DOHH2 (cell line): Measurements from ENCODE around the gene KIAA1549.

Experiments
- H3F3A ChIP-seq: fragments of 200-600 bp; sonication (generic), shearing (Covaris generic); 2 replicates; pipeline ENCODE4 v1.6.0; 2016; ENCODE audit warnings: antibody characterized with exemption, mild to moderate bottlenecking; ENCODE audit not compliant: control insufficient read depth, insufficient read depth
- H3K27ac ChIP-seq: fragments of 200-600 bp; sonication (generic); 2 replicates; pipeline ENCODE4 v1.5.1; 2014; ENCODE audit warnings: low read depth, mild to moderate bottlenecking, low read length, moderate library complexity
- H3K27me3 ChIP-seq: fragments of 200-600 bp; sonication (generic); 2 replicates; pipeline ENCODE4 v1.6.1; 2014; ENCODE audit warnings: mild to moderate bottlenecking, low read length, mixed read lengths; ENCODE audit not compliant: control insufficient read depth
- H3K36me3 ChIP-seq: fragments of 200-600 bp; sonication (generic); 2 replicates; pipeline ENCODE4 v1.6.1; 2014; ENCODE audit warnings: mild to moderate bottlenecking, low read length, moderate library complexity, mixed read lengths; ENCODE audit not compliant: control insufficient read depth
- H3K4me1 ChIP-seq: fragments of 200-600 bp; sonication (generic); 2 replicates; pipeline ENCODE4 v1.6.1; 2014; ENCODE audit warnings: mild to moderate bottlenecking, low read length, mixed read lengths; ENCODE audit not compliant: control insufficient read depth
- H3K4me2 ChIP-seq: fragments of 200-600 bp; sonication (generic); 2 replicates; pipeline ENCODE4 v1.6.0; 2014; ENCODE audit warnings: mild to moderate bottlenecking, low read length, moderate library complexity
- H3K4me3 ChIP-seq: fragments of 200-600 bp; sonication (generic); 2 replicates; pipeline ENCODE4 v1.5.1; 2014; ENCODE audit warnings: mild to moderate bottlenecking, low read length, mixed read lengths
- H3K79me2 ChIP-seq: fragments of 200-600 bp; sonication (generic); 2 replicates; pipeline ENCODE4 v1.6.1; 2014; ENCODE audit warnings: mild to moderate bottlenecking, low read length, mixed read lengths; ENCODE audit not compliant: control insufficient read depth
- H3K9me2 ChIP-seq: fragments of 200-600 bp; sonication (generic); replicated peaks from 2 replicates; pipeline ENCODE4 v1.6.1; 2014; ENCODE audit warnings: mild to moderate bottlenecking, low read length, mixed read lengths; ENCODE audit not compliant: control insufficient read depth
- H3K9me3 ChIP-seq: fragments of 200-600 bp; sonication (generic); 2 replicates; pipeline ENCODE4 v1.6.1; 2014; ENCODE audit warnings: antibody characterized with exemption, low read length, mixed read lengths; ENCODE audit not compliant: control insufficient read depth, insufficient read depth
- H4K20me1 ChIP-seq: fragments of 200-600 bp; sonication (generic); 2 replicates; pipeline ENCODE4 v1.6.0; 2014; ENCODE audit warnings: low read depth, mild to moderate bottlenecking, antibody characterized with exemption, low read length, moderate library complexity; ENCODE audit not compliant: control insufficient read depth, insufficient read depth
- EZH2phosphoT487 ChIP-seq: fragments of 200-600 bp; sonication (generic); IDR thresholded peaks from 2 replicates; pipeline ENCODE4 v1.6.1; 2017; ENCODE audit warnings: borderline replicate concordance, mild to moderate bottlenecking, antibody characterized with exemption, low read length, moderate library complexity, mixed read lengths
- TF ChIP-seq, protein P1 (sequence below): fragments of 200-600 bp; sonication (generic); IDR thresholded peaks from one replicate; pipeline ENCODE4 v1.5.1; 2014; ENCODE audit warnings: antibody characterized with exemption, mild to moderate bottlenecking, low read depth, low read length; ENCODE audit not compliant: poor library complexity, severe bottlenecking

Gene KIAA1549

DNA sequence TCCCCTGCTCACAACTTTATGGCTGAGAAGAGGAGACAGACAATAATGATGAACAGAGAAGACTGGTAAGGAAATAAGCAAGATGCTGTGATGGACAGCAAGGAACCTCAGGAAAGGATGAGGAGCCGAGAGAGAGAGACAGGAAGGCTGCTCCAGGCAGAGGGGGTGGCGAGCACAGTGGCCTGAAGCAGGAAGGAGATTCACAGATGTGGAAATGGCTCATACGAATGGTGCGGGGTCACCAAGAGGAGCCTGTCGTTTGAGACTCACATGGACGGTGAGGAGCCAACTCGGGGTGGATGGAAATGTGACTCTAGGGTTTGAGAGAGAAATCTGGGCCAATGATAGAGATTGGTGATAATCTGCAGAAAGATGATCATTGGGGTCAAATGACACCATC is 43.7 kb downstream of the KIAA1549 start:
- peaks cover 9% of the 10 kb centered on the region; the same call in 1 of the 2 replicates for H3K27me3 ChIP-seq
- no peaks in the 10 kb centered on the region for H3K79me2 ChIP-seq
- no peak overlapping the region for H3K4me2 ChIP-seq

DNA sequence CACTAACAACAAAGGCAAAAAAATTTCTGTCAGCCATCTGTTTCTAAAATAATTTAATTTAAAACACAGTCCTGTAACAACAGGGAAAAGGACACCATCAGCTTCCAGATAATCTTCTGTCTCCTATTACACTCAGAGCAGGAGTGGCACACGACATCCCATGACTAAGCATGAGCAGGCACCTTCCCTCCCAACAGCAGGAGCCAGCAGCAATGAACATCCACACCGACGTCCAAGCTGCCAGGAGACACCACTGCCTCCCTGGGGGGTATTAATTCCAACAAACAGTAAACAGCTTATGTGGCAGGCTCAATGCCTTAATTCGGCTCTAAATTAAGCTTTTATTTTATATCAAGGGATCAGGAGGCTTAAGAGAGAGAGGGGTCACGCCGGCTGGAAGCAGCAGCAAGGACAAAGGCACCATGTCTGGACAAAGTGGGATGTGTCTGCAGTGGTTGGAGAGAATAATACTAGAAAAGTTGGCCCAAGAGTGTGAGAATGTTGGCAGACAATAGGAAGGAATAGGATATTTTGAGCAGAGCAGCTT is 45.7 kb downstream of the KIAA1549 start:
- Histone ChIP-seq H3K9me3 (no peaks in the 10 kb centered on the region), H4K20me1 (no peaks in the 10 kb centered on the region), H3K4me2 (no peak overlapping the region), H3K27me3 (peaks cover 9% of the 10 kb centered on the region; the same call in 1 of the 2 replicates), H3K27ac (no peak overlapping the region), H3K79me2 (no peaks in the 10 kb centered on the region), H3K36me3 (no peaks in the 10 kb centered on the region), H3F3A (no peaks in the 10 kb centered on the region), H3K9me2 (no peaks in the 10 kb centered on the region), H3K4me1 (no peaks in the 10 kb centered on the region), H3K4me3 (no peak overlapping the region)
- TF ChIP-seq EZH2phosphoT487, result no peak
- TF ChIP-seq, protein P1, sequence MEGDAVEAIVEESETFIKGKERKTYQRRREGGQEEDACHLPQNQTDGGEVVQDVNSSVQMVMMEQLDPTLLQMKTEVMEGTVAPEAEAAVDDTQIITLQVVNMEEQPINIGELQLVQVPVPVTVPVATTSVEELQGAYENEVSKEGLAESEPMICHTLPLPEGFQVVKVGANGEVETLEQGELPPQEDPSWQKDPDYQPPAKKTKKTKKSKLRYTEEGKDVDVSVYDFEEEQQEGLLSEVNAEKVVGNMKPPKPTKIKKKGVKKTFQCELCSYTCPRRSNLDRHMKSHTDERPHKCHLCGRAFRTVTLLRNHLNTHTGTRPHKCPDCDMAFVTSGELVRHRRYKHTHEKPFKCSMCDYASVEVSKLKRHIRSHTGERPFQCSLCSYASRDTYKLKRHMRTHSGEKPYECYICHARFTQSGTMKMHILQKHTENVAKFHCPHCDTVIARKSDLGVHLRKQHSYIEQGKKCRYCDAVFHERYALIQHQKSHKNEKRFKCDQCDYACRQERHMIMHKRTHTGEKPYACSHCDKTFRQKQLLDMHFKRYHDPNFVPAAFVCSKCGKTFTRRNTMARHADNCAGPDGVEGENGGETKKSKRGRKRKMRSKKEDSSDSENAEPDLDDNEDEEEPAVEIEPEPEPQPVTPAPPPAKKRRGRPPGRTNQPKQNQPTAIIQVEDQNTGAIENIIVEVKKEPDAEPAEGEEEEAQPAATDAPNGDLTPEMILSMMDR, result no peak

More for the DNA sequence above, 43.7 kb downstream of the KIAA1549 start:
- TF ChIP-seq EZH2phosphoT487, result no peak
- TF ChIP-seq, protein P1, result no peak
- no peak overlapping the region for H3K4me3 ChIP-seq
- H3K9me2 ChIP-seq, result no peaks in the 10 kb centered on the region
- no peaks in the 10 kb centered on the region for H3F3A ChIP-seq
- no peaks in the 10 kb centered on the region for H4K20me1 ChIP-seq
- no peaks in the 10 kb centered on the region for H3K4me1 ChIP-seq
- no peaks in the 10 kb centered on the region for H3K36me3 ChIP-seq
- H3K9me3 ChIP-seq, result no peaks in the 10 kb centered on the region
- no peak overlapping the region for H3K27ac ChIP-seq

DNA sequence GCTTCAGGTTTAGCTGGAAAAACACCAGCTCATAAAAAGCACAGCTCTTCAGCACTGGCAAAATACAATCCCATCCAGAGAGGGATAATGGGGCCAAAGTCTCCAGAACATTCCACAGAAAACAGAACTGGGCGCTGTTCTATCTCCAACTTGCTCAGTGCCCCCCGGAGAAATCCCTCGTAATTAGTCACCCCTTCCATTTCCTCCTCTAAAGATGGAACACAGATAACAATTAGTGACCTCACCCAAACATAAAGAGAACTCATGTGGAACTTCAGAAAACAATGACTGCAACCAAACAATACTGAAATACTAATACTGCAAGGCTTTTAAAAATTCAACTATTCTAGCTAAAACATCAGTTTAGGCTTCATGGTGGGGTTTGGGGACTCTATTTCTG is 46.3 kb downstream of the KIAA1549 start:
- Histone ChIP-seq H3K4me1 (no peaks in the 10 kb centered on the region), H3K9me3 (no peaks in the 10 kb centered on the region), H3K4me2 (no peak overlapping the region), H3K36me3 (no peaks in the 10 kb centered on the region), H3K9me2 (no peaks in the 10 kb centered on the region), H3K4me3 (no peak overlapping the region), H4K20me1 (no peaks in the 10 kb centered on the region), H3K27me3 (peaks cover 12% of the 10 kb centered on the region; the same call in 1 of the 2 replicates), H3K27ac (no peak overlapping the region), H3F3A (no peaks in the 10 kb centered on the region), H3K79me2 (no peaks in the 10 kb centered on the region)
- TF ChIP-seq EZH2phosphoT487, result no peak
- TF ChIP-seq, protein P1, result no peak
